ENCODE measurements around the gene DGKG. TPM values are rescaled to one million over a fixed set of nuclear protein-coding genes. Genes with fewer than 3 reads are reported as not detected.

DGKG gene
- total and polyA plus RNA-seq, 10 of the 15 experiments (the other 5 are each of a cell fraction or from before 2014, with no cell fraction given): 0.39 to 6.2 (median 4.7) TPM

DNA sequence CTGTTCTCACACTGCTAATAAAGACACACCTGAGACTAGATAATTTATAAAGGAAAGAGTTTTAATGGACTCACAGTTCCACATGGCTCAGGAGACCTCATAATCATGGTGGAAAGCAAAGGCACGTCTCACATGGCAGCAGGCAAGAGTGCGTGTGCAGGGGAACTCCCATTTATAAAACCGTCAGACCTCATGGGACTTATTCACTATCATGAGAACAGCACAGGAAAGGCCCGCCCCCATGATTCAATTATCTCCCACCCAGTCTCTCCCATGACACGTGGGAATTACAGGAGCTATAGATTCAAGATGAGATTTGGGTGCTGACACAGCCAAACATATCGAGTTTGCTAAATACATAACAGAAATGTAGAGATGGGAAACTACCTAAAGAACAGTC, 39.5 kb upstream of the DGKG start:
- no peak overlapping the region for H3K27ac ChIP-seq (ENCODE audit: control insufficient read depth, insufficient read depth)
- FAIRE-seq (no peak), DNase-seq (ENCODE audit: low read depth, low spot score) (no peak), ATAC-seq (no peak)
- H3K4me2 ChIP-seq (ENCODE audit: control insufficient read depth, insufficient read depth): no peak overlapping the region
- no peak overlapping the region for H3K9ac ChIP-seq (ENCODE audit: control insufficient read depth, insufficient read depth, low read length)
- peaks cover 7% of the 10 kb centered on the region; the same call in 2 of the 3 replicates for H3K9me3 ChIP-seq (replicated peaks; ENCODE audit: control insufficient read depth, insufficient read depth, low read length)
- 4% methylated on average over 6 of the region's 6 CpGs for WGBS (ENCODE audit: insufficient coverage, insufficient replicate concordance, low lambda C conversion rate, missing lambda C conversion rate)
- ChIA-PET CTCF (no interaction called here), RAD21 (ENCODE audit: unreplicated experiment) (no interaction called here), SMC1A (ENCODE audit: uncharacterized antibody, unreplicated experiment) (interaction anchor here (0.7 to 0.8 kb wide), 2 partner anchors 10 to 17 kb away, joined by 3 read pairs; no protein-coding TSS in a partner anchor), POLR2A (no interaction called here)
- no peaks in the 10 kb centered on the region for H4K20me1 ChIP-seq (ENCODE audit: control insufficient read depth, insufficient read depth)
- no peak overlapping the region for H2AFZ ChIP-seq (ENCODE audit: control insufficient read depth, low read depth, low read length)
- H3K27me3 ChIP-seq (replicated peaks in 1 of 2; ENCODE audit: control insufficient read depth in 2 of 2, insufficient read depth in 2 of 2, low read length in 1 of 2): no peaks in the 10 kb centered on the region
- no peaks in the 10 kb centered on the region for H3K36me3 ChIP-seq (ENCODE audit: control insufficient read depth in 2 of 2, insufficient read depth in 2 of 2, low read length in 1 of 2)
- no peak overlapping the region for H3K4me3 ChIP-seq
- no peaks in the 10 kb centered on the region for H3K4me1 ChIP-seq (ENCODE audit: control insufficient read depth, insufficient read depth, low read length)
- no TSS peak for BruUV-seq (replicated peaks)
- H3K79me2 ChIP-seq (ENCODE audit: control insufficient read depth, insufficient read depth, low read length): no peaks in the 10 kb centered on the region
- in situ Hi-C loops (cut with MboI): no loop called here
- intact Hi-C loops (cut with micrococcal nuclease; ENCODE audit: unreplicated experiment): no loop called here
- TF ChIP-seq TBL1XR1 (IDR thresholded peaks at IDR 0.05; ENCODE audit: low read depth, low read length) (no peak), MXI1 (IDR thresholded peaks at IDR 0.05; ENCODE audit: low read depth, low read length) (no peak), CHD1 (IDR thresholded peaks at IDR 0.05; ENCODE audit: low read depth, low read length) (no peak), TCF3 (IDR thresholded peaks at IDR 0.05; ENCODE audit: borderline replicate concordance, insufficient read depth, low read depth, low read length) (no peak), BCL11A (IDR thresholded peaks at IDR 0.05; ENCODE audit: low read depth, low read length) (no peak), EGR1 (IDR thresholded peaks at IDR 0.05; ENCODE audit: borderline replicate concordance in 1 of 2, low read depth in 2 of 2, low read length in 2 of 2) (no peak), MYC (IDR thresholded peaks at IDR 0.05; ENCODE audit: insufficient read depth, insufficient read length, insufficient replicate concordance, low read length, severe bottlenecking) (no peak)
- TF ChIP-seq, protein P1, sequence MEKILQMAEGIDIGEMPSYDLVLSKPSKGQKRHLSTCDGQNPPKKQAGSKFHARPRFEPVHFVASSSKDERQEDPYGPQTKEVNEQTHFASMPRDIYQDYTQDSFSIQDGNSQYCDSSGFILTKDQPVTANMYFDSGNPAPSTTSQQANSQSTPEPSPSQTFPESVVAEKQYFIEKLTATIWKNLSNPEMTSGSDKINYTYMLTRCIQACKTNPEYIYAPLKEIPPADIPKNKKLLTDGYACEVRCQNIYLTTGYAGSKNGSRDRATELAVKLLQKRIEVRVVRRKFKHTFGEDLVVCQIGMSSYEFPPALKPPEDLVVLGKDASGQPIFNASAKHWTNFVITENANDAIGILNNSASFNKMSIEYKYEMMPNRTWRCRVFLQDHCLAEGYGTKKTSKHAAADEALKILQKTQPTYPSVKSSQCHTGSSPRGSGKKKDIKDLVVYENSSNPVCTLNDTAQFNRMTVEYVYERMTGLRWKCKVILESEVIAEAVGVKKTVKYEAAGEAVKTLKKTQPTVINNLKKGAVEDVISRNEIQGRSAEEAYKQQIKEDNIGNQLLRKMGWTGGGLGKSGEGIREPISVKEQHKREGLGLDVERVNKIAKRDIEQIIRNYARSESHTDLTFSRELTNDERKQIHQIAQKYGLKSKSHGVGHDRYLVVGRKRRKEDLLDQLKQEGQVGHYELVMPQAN (conservative IDR thresholded peaks at IDR 0.05): no peak
- TF ChIP-seq, protein P2, sequence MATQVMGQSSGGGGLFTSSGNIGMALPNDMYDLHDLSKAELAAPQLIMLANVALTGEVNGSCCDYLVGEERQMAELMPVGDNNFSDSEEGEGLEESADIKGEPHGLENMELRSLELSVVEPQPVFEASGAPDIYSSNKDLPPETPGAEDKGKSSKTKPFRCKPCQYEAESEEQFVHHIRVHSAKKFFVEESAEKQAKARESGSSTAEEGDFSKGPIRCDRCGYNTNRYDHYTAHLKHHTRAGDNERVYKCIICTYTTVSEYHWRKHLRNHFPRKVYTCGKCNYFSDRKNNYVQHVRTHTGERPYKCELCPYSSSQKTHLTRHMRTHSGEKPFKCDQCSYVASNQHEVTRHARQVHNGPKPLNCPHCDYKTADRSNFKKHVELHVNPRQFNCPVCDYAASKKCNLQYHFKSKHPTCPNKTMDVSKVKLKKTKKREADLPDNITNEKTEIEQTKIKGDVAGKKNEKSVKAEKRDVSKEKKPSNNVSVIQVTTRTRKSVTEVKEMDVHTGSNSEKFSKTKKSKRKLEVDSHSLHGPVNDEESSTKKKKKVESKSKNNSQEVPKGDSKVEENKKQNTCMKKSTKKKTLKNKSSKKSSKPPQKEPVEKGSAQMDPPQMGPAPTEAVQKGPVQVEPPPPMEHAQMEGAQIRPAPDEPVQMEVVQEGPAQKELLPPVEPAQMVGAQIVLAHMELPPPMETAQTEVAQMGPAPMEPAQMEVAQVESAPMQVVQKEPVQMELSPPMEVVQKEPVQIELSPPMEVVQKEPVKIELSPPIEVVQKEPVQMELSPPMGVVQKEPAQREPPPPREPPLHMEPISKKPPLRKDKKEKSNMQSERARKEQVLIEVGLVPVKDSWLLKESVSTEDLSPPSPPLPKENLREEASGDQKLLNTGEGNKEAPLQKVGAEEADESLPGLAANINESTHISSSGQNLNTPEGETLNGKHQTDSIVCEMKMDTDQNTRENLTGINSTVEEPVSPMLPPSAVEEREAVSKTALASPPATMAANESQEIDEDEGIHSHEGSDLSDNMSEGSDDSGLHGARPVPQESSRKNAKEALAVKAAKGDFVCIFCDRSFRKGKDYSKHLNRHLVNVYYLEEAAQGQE (IDR thresholded peaks at IDR 0.05; ENCODE audit: low read depth, low read length): no peak
- TF ChIP-seq, protein P3, sequence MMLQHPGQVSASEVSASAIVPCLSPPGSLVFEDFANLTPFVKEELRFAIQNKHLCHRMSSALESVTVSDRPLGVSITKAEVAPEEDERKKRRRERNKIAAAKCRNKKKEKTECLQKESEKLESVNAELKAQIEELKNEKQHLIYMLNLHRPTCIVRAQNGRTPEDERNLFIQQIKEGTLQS (IDR thresholded peaks at IDR 0.05; ENCODE audit: borderline replicate concordance, extremely low read depth, low read depth, low read length): no peak
- TF ChIP-seq, protein P4, sequence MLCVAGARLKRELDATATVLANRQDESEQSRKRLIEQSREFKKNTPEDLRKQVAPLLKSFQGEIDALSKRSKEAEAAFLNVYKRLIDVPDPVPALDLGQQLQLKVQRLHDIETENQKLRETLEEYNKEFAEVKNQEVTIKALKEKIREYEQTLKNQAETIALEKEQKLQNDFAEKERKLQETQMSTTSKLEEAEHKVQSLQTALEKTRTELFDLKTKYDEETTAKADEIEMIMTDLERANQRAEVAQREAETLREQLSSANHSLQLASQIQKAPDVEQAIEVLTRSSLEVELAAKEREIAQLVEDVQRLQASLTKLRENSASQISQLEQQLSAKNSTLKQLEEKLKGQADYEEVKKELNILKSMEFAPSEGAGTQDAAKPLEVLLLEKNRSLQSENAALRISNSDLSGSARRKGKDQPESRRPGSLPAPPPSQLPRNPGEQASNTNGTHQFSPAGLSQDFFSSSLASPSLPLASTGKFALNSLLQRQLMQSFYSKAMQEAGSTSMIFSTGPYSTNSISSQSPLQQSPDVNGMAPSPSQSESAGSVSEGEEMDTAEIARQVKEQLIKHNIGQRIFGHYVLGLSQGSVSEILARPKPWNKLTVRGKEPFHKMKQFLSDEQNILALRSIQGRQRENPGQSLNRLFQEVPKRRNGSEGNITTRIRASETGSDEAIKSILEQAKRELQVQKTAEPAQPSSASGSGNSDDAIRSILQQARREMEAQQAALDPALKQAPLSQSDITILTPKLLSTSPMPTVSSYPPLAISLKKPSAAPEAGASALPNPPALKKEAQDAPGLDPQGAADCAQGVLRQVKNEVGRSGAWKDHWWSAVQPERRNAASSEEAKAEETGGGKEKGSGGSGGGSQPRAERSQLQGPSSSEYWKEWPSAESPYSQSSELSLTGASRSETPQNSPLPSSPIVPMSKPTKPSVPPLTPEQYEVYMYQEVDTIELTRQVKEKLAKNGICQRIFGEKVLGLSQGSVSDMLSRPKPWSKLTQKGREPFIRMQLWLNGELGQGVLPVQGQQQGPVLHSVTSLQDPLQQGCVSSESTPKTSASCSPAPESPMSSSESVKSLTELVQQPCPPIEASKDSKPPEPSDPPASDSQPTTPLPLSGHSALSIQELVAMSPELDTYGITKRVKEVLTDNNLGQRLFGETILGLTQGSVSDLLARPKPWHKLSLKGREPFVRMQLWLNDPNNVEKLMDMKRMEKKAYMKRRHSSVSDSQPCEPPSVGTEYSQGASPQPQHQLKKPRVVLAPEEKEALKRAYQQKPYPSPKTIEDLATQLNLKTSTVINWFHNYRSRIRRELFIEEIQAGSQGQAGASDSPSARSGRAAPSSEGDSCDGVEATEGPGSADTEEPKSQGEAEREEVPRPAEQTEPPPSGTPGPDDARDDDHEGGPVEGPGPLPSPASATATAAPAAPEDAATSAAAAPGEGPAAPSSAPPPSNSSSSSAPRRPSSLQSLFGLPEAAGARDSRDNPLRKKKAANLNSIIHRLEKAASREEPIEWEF (IDR thresholded peaks at IDR 0.05; ENCODE audit: insufficient replicate concordance, low read depth, low read length): no peak
